ENCODE measurements around the gene MT1E. TPM values are rescaled to one million over a fixed set of nuclear protein-coding genes. Genes with fewer than 3 reads are reported as not detected.

The MT1E gene
- total and polyA plus RNA-seq, 2 of the 13 experiments (the other 11 are each of a cell fraction or from before 2014, with no cell fraction given): 110 to 1,072 TPM

GRCh38 chr16:56634715-56635440 is 9.3 kb downstream of the MT1E start (continued):
- TF ChIP-seq ZHX2 (IDR thresholded peaks at IDR 0.05; ENCODE audit: low read depth) (no peak), ZHX2 (CRISPR knock-in tag; IDR thresholded peaks at IDR 0.05; ENCODE audit: borderline replicate concordance) (no peak), MYC (CRISPR knock-in tag; IDR thresholded peaks at IDR 0.05; ENCODE audit: borderline replicate concordance) (no peak), SMAD3 (CRISPR knock-in tag; IDR thresholded peaks at IDR 0.05) (no peak), XBP1 (CRISPR knock-in tag; IDR thresholded peaks at IDR 0.05) (no peak), ZBTB33 (CRISPR knock-in tag; IDR thresholded peaks at IDR 0.05) (no peak)

Measured in HepG2 (cell line).